Suprapubic skin (tissue), 4 donors: ENCODE results near the gene TOX3. TPM values are rescaled to one million over a fixed set of nuclear protein-coding genes. Genes with fewer than 3 reads are reported as not detected.

Experiments used
- DNase-seq, 2 donors: peaks; one replicate each; pipeline ENCODE4 v3.0.0-alpha.2; 2019; ENCODE audit warnings: low spot score in 2 of 2
- H3K27ac ChIP-seq: fragments of 200-600 bp; sonication (generic); one replicate; pipeline ENCODE4 v1.5.1; 2019
- H3K27me3 ChIP-seq: fragments of 200-600 bp; sonication (generic); one replicate; pipeline ENCODE4 v1.5.1; 2019
- H3K36me3 ChIP-seq: fragments of 200-600 bp; sonication (generic); one replicate; pipeline ENCODE4 v1.5.1; 2019
- H3K4me1 ChIP-seq: fragments of 200-600 bp; sonication (generic); one replicate; pipeline ENCODE4 v1.5.1; 2019
- H3K4me3 ChIP-seq: fragments of 200-600 bp; sonication (generic); one replicate; pipeline ENCODE4 v1.5.1; 2019; ENCODE audit warnings: mild to moderate bottlenecking
- H3K9me3 ChIP-seq: fragments of 200-600 bp; sonication (generic); one replicate; pipeline ENCODE4 v1.5.1; 2019
- EP300 ChIP-seq: sonication (generic); formaldehyde crosslinking; IDR thresholded peaks from one replicate; pipeline ENCODE4 v1.6.1; 2017; ENCODE audit warnings: antibody characterized with exemption
- POLR2A ChIP-seq, 2 donors: fragments of 450-650 bp; IDR thresholded peaks; one replicate each; pipeline ENCODE4 v1.6.1; 2017; ENCODE audit warnings: antibody characterized with exemption in 2 of 2, mild to moderate bottlenecking in 2 of 2, moderate library complexity in 2 of 2
- POLR2AphosphoS5 ChIP-seq, 3 donors: sonication (generic); formaldehyde crosslinking; IDR thresholded peaks; one replicate each; pipeline ENCODE4 v1.6.1; 2017; ENCODE audit warnings: antibody characterized with exemption in 3 of 3
- WGBS: methylation state at CpG from one replicate; pipeline ENCODE4 v1.1.5; 2018; 5-methylcytosine and 5-hydroxymethylcytosine counted together
- total RNA-seq, 4 donors: library from RNA; depleted of rRNA; stranded (reverse); fragments of >200 nt; gene quantifications; one replicate each; pipeline ENCODE4 v1.1.0, GENCODE V29; 2016
- TF ChIP-seq, protein P1 (sequence below), 2 donors: fragments of 200-600 bp in 1 of 2; fragments of 450-650 bp in 1 of 2; sonication (generic) in 1 of 2; IDR thresholded peaks; one replicate each; pipeline ENCODE4 v1.5.1; 2016 to 2019; ENCODE audit warnings: antibody characterized with exemption in 2 of 2, mild to moderate bottlenecking in 1 of 2, moderate library complexity in 1 of 2

Gene TOX3
- total RNA-seq, 4 donors from 2014 or later = 1.6 to 4.9 (median 4.8) TPM

DNA sequence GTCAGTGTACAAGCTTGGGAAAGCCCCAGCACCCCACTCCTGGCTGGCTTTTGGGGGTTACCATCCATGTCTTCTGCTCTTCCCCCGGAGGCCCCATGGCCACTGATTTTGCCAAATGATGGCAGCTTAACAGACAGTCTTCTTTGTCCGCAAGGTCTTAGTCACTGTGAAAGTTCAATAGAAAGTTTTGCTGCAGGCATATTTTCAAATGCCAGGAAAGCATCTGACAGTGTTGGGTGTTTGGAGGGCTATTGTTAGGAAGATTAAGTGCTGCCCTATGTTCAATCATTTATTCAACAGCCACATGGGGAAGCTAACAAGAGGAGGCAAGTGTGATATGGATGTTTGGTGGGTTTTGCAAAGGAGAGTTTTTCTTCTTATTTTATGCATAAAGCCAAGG, 122.4 kb downstream of the TOX3 start:
- 79% methylated on average over 2 of the region's 2 CpGs for WGBS
- no peak for TF ChIP-seq POLR2A (IDR thresholded peaks at IDR 0.05)
- TF ChIP-seq, protein P1, sequence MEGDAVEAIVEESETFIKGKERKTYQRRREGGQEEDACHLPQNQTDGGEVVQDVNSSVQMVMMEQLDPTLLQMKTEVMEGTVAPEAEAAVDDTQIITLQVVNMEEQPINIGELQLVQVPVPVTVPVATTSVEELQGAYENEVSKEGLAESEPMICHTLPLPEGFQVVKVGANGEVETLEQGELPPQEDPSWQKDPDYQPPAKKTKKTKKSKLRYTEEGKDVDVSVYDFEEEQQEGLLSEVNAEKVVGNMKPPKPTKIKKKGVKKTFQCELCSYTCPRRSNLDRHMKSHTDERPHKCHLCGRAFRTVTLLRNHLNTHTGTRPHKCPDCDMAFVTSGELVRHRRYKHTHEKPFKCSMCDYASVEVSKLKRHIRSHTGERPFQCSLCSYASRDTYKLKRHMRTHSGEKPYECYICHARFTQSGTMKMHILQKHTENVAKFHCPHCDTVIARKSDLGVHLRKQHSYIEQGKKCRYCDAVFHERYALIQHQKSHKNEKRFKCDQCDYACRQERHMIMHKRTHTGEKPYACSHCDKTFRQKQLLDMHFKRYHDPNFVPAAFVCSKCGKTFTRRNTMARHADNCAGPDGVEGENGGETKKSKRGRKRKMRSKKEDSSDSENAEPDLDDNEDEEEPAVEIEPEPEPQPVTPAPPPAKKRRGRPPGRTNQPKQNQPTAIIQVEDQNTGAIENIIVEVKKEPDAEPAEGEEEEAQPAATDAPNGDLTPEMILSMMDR (IDR thresholded peaks at IDR 0.05) = no peak
- no peak for TF ChIP-seq POLR2AphosphoS5 (IDR thresholded peaks at IDR 0.05)
- no peak for TF ChIP-seq EP300

DNA sequence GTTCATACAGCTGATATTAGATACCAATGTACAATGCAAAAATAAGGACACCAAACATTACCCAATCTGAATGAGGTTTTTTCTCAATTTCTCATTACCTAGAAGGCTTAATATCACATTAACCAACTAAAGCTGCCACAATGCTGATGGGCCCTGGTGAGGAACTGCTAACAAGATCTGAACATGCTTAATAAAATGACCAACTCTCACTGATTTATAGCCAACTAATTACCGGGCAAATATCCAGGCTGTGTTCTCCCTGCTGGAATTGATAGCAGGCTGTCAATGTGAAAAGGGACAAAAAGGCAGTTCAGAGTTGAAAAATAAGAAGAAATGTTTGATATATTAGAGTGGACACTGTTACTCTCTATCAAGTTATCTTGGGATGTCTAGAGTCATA, 124.6 kb downstream of the TOX3 start:
- H3K27ac ChIP-seq = no peak overlapping the region
- 45% methylated on average over 1 of the region's 1 CpG for WGBS
- H3K4me3 ChIP-seq = no peak overlapping the region
- no peaks in the 10 kb centered on the region for H3K9me3 ChIP-seq
- DNase-seq = no peak
- no peaks in the 10 kb centered on the region for H3K4me1 ChIP-seq
- TF ChIP-seq POLR2AphosphoS5 (IDR thresholded peaks at IDR 0.05) (no peak), EP300 (no peak), POLR2A (IDR thresholded peaks at IDR 0.05) (no peak)
- TF ChIP-seq, protein P1 (IDR thresholded peaks at IDR 0.05) = no peak
- H3K27me3 ChIP-seq = no peaks in the 10 kb centered on the region
- no peaks in the 10 kb centered on the region for H3K36me3 ChIP-seq

More for the DNA sequence above, 122.4 kb downstream of the TOX3 start:
- Histone ChIP-seq H3K27me3 (no peaks in the 10 kb centered on the region), H3K4me3 (no peak overlapping the region), H3K27ac (no peak overlapping the region), H3K4me1 (no peaks in the 10 kb centered on the region), H3K9me3 (no peaks in the 10 kb centered on the region), H3K36me3 (no peaks in the 10 kb centered on the region)
- no peak for DNase-seq

DNA sequence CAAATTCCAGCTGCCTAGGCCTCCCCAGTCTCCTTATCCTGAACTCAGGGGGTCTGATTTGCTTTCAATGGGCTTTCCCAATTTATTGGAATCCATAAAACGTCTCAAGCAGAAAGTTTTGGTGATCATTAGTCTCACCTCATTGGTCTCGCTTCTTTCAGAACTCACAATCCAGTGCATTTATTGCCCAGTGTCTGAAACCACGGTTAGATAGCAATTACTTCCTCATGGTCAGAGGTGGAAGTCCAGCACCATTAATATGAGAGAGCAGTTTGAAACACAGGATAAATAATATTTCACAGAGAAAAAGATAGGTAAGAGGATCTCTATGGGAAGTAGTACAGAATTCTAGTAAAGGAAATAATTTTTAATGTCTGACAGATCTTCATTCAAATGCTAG, 128.7 kb downstream of the TOX3 start:
- H3K4me3 ChIP-seq = no peak overlapping the region
- no peaks in the 10 kb centered on the region for H3K9me3 ChIP-seq
- H3K27ac ChIP-seq = no peak overlapping the region
- WGBS = 79% methylated on average over 3 of the region's 3 CpGs
- H3K36me3 ChIP-seq = no peaks in the 10 kb centered on the region
- H3K27me3 ChIP-seq = no peaks in the 10 kb centered on the region
- TF ChIP-seq POLR2A (IDR thresholded peaks at IDR 0.05) (no peak), POLR2AphosphoS5 (IDR thresholded peaks at IDR 0.05) (no peak), EP300 (no peak)
- TF ChIP-seq, protein P1 (IDR thresholded peaks at IDR 0.05) = no peak
- H3K4me1 ChIP-seq = no peaks in the 10 kb centered on the region
- no peak for DNase-seq

DNA sequence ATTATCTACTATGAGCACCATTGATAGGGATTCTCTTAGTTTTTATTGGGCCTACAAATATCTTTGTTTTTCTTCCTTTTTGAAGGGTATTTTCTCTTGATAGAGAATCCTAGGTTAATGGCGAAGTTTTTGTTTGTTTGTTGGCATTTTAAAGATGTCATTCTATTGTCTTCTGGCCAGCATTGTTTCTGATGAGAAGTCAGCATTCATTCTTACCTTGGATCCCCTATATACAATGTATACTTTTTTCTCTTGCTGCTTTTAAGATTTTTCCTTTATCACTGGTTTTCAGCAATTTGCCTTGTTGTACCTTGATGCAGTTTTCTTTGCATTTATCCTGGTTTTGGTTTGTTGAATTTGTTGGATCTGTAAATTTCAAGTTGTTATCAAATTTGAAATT, 130.1 kb downstream of the TOX3 start:
- WGBS = 83% methylated on average over 1 of the region's 1 CpG
- Histone ChIP-seq H3K9me3 (no peaks in the 10 kb centered on the region), H3K4me1 (no peaks in the 10 kb centered on the region), H3K36me3 (no peaks in the 10 kb centered on the region), H3K4me3 (no peak overlapping the region), H3K27me3 (no peaks in the 10 kb centered on the region), H3K27ac (no peak overlapping the region)
- DNase-seq = no peak
- TF ChIP-seq POLR2AphosphoS5 (IDR thresholded peaks at IDR 0.05) = no peak
- no peak for TF ChIP-seq POLR2A (IDR thresholded peaks at IDR 0.05)
- TF ChIP-seq, protein P1 (IDR thresholded peaks at IDR 0.05) = no peak
- no peak for TF ChIP-seq EP300

DNA sequence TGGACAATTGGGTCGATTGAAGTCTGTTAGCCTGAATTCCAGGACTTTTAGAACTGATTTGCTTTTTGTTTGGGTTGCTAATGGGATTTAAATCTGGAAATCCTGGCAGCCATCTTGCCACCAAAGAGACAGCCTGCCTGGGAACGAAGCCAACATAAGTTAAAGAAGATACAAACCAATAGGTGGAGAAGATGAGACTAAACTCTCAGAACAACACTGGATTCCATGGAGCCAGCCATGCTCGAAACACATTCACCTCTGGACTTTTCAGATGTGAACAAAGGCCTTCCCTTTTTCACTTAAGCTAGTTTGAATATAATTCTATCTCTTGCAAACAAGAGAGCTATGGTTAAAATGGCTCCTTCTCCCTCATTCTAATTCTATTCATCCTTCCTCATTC, 135.9 kb downstream of the TOX3 start:
- no peaks in the 10 kb centered on the region for H3K36me3 ChIP-seq
- no peaks in the 10 kb centered on the region for H3K27me3 ChIP-seq
- DNase-seq = no peak
- H3K4me1 ChIP-seq = peaks cover 2% of the 10 kb centered on the region
- no peak overlapping the region for H3K27ac ChIP-seq
- TF ChIP-seq EP300 = no peak
- H3K4me3 ChIP-seq = no peak overlapping the region
- 68% methylated on average over 3 of the region's 3 CpGs for WGBS
- no peaks in the 10 kb centered on the region for H3K9me3 ChIP-seq

DNA sequence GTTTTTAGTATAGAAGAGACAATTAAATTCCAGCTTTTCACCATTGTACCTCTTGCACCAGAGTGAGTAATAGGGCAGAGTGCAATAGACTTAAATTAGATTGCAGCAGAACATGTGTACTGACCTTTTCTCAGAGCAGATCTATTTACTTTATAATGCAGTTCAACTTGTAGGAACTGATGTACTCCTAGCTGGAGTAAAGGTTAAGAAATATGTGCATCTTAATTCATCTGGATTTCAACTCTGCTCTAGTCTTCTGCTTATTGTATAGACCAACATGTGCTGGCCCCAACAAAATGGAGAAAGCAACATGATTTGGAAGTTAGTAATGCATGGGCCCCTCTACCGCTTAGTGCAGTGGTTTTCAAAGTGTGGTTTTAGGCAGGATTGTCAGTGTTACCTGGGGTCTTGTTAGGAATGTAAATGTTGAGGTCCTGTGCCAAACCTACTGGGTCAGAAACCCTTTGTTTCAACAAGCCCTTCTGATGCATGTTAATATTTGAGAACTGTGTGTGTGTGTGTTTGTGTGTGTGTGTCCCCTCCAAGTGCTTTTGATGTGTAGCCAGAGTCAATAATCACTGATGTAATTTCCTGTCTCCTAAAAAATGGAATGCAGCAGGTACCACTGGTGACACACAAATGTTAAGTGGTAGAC, 138.6 kb downstream of the TOX3 start:
- peaks cover 13% of the 10 kb centered on the region for H3K4me1 ChIP-seq
- 93% methylated on average over 1 of the region's 1 CpG for WGBS
- DNase-seq = no peak
- H3K36me3 ChIP-seq = no peaks in the 10 kb centered on the region
- H3K27ac ChIP-seq = no peak overlapping the region
- H3K4me3 ChIP-seq = no peak overlapping the region
- H3K27me3 ChIP-seq = no peaks in the 10 kb centered on the region
- TF ChIP-seq, protein P1 (IDR thresholded peaks at IDR 0.05) = no peak
- TF ChIP-seq POLR2AphosphoS5 (IDR thresholded peaks at IDR 0.05) = no peak
- TF ChIP-seq POLR2A (IDR thresholded peaks at IDR 0.05) = no peak
- TF ChIP-seq EP300 = no peak
- H3K9me3 ChIP-seq = no peaks in the 10 kb centered on the region
